ENCODE measurements around the gene DOCK4.

GRCh38 chr7:111750878-111751277 lies 455.3 kb downstream of the DOCK4 start:
- TF ChIP-seq CTCF (IDR thresholded peaks at IDR 0.05): no peak
- no peak for TF ChIP-seq POLR2A (IDR thresholded peaks at IDR 0.05)

Data from esophagus squamous epithelium (tissue), 4 donors.